Measurements from ENCODE around the gene PGM1. TPM values are rescaled to one million over a fixed set of nuclear protein-coding genes. Genes with fewer than 3 reads are reported as not detected.
A peak's percentile ranks its signal among the peaks of the same experiment; 100 is the strongest.
"Not testable (repeated sequence)": the region's sequence is repeated elsewhere in the genome, so short reads cannot be mapped to it uniquely, and the experiment has no call there.

The PGM1 gene
- total and polyA plus RNA-seq, 4 experiments from 2014 or later, result 18.8 to 48.3 (median 26.6) TPM

GRCh38 chr1:63586326-63586725 lies 6.9 kb upstream of the PGM1 start:
- H3K27ac Mint-ChIP-seq; H3K9me3 ChIP-seq (ENCODE audit: control insufficient read depth in 1 of 2, low read length in 2 of 2); H3K4me1 Mint-ChIP-seq: not testable (repeated sequence)

GRCh38 chr1:63590166-63590560 lies 3.0 kb upstream of the PGM1 start:
- ChIA-PET POLR2A (ENCODE audit: partially characterized antibody) (no interaction called here), CTCF (ENCODE audit: partially characterized antibody) (interaction anchor here (2.7 kb wide), 1 partner anchor 14 kb away, joined by 15 read pairs; no protein-coding TSS in a partner anchor)
- Mint-ChIP-seq H3K27me3 (no peaks in the 10 kb centered on the region), H3K27ac (no peak overlapping the region), H3K4me1 (peaks cover 17 to 31% (median 18%) of the 10 kb centered on the region in 4 donors), H3K4me3 (no peak overlapping the region), H3K9me3 (peaks cover 0 to 5% (median 0%) of the 10 kb centered on the region in 8 donors), H3K36me3 (peaks cover 4 to 9% of the 10 kb centered on the region in 2 donors)
- Histone ChIP-seq H3K36me3 (ENCODE audit: insufficient read depth, low read length) (no peaks in the 10 kb centered on the region), H3K27me3 (ENCODE audit: insufficient read depth, low read length) (no peaks in the 10 kb centered on the region), H3K27ac (ENCODE audit: low read depth, low read length) (no peak overlapping the region), H3K4me1 (ENCODE audit: insufficient read depth, low read length) (peaks cover 10% of the 10 kb centered on the region), H3K9me3 (ENCODE audit: control insufficient read depth in 1 of 2, low read length in 2 of 2) (no peaks in the 10 kb centered on the region), H3K4me3 (ENCODE audit: low read length in 2 of 2) (no peak overlapping the region)
- intact Hi-C loops (cut with micrococcal nuclease), result loop anchor here (5.0 kb wide), 2 partner anchors 273 to 903 kb away; partner anchors contain the start of gene DOCK7
- DNase-seq, result no peak

More at GRCh38 chr1:63586326-63586725, 6.9 kb upstream of the PGM1 start:
- H3K36me3 Mint-ChIP-seq, result peaks cover 6 to 12% of the 10 kb centered on the region in 2 donors
- CTCF ChIA-PET (ENCODE audit: partially characterized antibody); intact Hi-C loops (cut with micrococcal nuclease); DNase-seq; POLR2A ChIA-PET (ENCODE audit: partially characterized antibody); H3K36me3 ChIP-seq (ENCODE audit: insufficient read depth, low read length); H3K9me3 Mint-ChIP-seq; H3K27me3 ChIP-seq (ENCODE audit: insufficient read depth, low read length); H3K4me3 Mint-ChIP-seq; H3K27me3 Mint-ChIP-seq; H3K4me1 ChIP-seq (ENCODE audit: insufficient read depth, low read length); H3K4me3 ChIP-seq (ENCODE audit: low read length in 2 of 2); H3K27ac ChIP-seq (ENCODE audit: low read depth, low read length): not testable (repeated sequence)

- peaks cover 0 to 5% (median 0%) of the 10 kb centered on the region in 8 donors for H3K9me3 Mint-ChIP-seq
- H3K27ac ChIP-seq (ENCODE audit: low read depth, low read length), result peak overlapping the region; percentile 73
- no peaks in the 10 kb centered on the region for H3K27me3 ChIP-seq (ENCODE audit: insufficient read depth, low read length)
- H3K36me3 ChIP-seq (ENCODE audit: insufficient read depth, low read length), result no peaks in the 10 kb centered on the region
- DNase-seq, result no peak
- H3K4me3 ChIP-seq (ENCODE audit: low read length in 2 of 2), result peak overlapping the region; percentile 44 to 94
- peak overlapping the region; percentile 85 to 99 (median 96) for H3K4me3 Mint-ChIP-seq
- ChIA-PET CTCF (ENCODE audit: partially characterized antibody) (interaction anchor here (0.7 to 2.7 kb wide), 4 partner anchors 10 to 17 kb away, joined by 3 to 15 read pairs (median 3); no protein-coding TSS in a partner anchor), POLR2A (ENCODE audit: partially characterized antibody) (interaction anchor here (0.6 to 2.6 kb wide), 12 partner anchors 10 to 1157 kb away, joined by 3 to 14 read pairs (median 4); partner anchors contain the start of genes EFCAB7 and ITGB3BP)
- no peaks in the 10 kb centered on the region for H3K27me3 Mint-ChIP-seq
- H3K4me1 Mint-ChIP-seq, result peaks cover 22 to 36% (median 28%) of the 10 kb centered on the region in 4 donors
- H3K9me3 ChIP-seq (ENCODE audit: control insufficient read depth in 1 of 2, low read length in 2 of 2), result no peaks in the 10 kb centered on the region
- H3K4me1 ChIP-seq (ENCODE audit: insufficient read depth, low read length), result peaks cover 10% of the 10 kb centered on the region
- H3K27ac Mint-ChIP-seq, result peak overlapping the region; percentile 79 to 99 (median 95)
- intact Hi-C loops (cut with micrococcal nuclease), result loop anchor here (1.0 to 5.0 kb wide), 4 partner anchors 69 to 905 kb away; partner anchors contain the start of genes ALG6, DOCK7, EFCAB7 and ITGB3BP
- peaks cover 0 to 12% of the 10 kb centered on the region in 2 donors for H3K36me3 Mint-ChIP-seq
Observed at GRCh38 chr1:63592536-63593302, 492 bp upstream of the PGM1 start.

GRCh38 chr1:63593886-63594605 lies 835 bp downstream of the PGM1 start:
- peaks cover 0 to 5% (median 0%) of the 10 kb centered on the region in 8 donors for H3K9me3 Mint-ChIP-seq
- no peaks in the 10 kb centered on the region for H3K36me3 ChIP-seq (ENCODE audit: insufficient read depth, low read length)
- H3K27ac Mint-ChIP-seq, result peak overlapping the region; percentile 96 to 100 (median 99)
- H3K27me3 Mint-ChIP-seq, result no peaks in the 10 kb centered on the region
- H3K4me3 Mint-ChIP-seq, result peak overlapping the region; percentile 95 to 99 (median 98)
- H3K27ac ChIP-seq (ENCODE audit: low read depth, low read length), result peak overlapping the region; percentile 73
- H3K4me1 ChIP-seq (ENCODE audit: insufficient read depth, low read length), result peaks cover 10% of the 10 kb centered on the region
- no peaks in the 10 kb centered on the region for H3K27me3 ChIP-seq (ENCODE audit: insufficient read depth, low read length)
- peaks cover 0 to 10% of the 10 kb centered on the region in 2 donors for H3K36me3 Mint-ChIP-seq
- no peaks in the 10 kb centered on the region for H3K9me3 ChIP-seq (ENCODE audit: control insufficient read depth in 1 of 2, low read length in 2 of 2)
- peak overlapping the region; percentile 48 to 94 for H3K4me3 ChIP-seq (ENCODE audit: low read length in 2 of 2)
- DNase-seq, result peak; percentile 82 to 90 (median 83)
- peaks cover 20 to 36% (median 27%) of the 10 kb centered on the region in 4 donors for H3K4me1 Mint-ChIP-seq
- ChIA-PET POLR2A (ENCODE audit: partially characterized antibody) (interaction anchor here (0.7 to 2.6 kb wide), 11 partner anchors 10 to 1474 kb away, joined by 3 to 14 read pairs (median 4); partner anchors contain the start of genes EFCAB7, ITGB3BP and JAK1), CTCF (ENCODE audit: partially characterized antibody) (interaction anchor here (0.6 to 1.5 kb wide), 2 partner anchors 18 to 19 kb away, joined by 3 read pairs; no protein-coding TSS in a partner anchor)
- intact Hi-C loops (cut with micrococcal nuclease), result loop anchor here (1.0 to 5.0 kb wide), 9 partner anchors 19 to 1474 kb away; partner anchors contain the start of genes ALG6, DOCK7, EFCAB7 and ITGB3BP

- Mint-ChIP-seq H3K27me3 (no peaks in the 10 kb centered on the region), H3K36me3 (peaks cover 4 to 13% of the 10 kb centered on the region in 2 donors), H3K9me3 (peaks cover 0 to 5% (median 0%) of the 10 kb centered on the region in 8 donors), H3K27ac (peak overlapping the region in 3 of 7 donors; percentile 6 to 68 (median 51)), H3K4me1 (peaks cover 20 to 36% (median 29%) of the 10 kb centered on the region in 4 donors), H3K4me3 (peak overlapping the region in 4 of 8 donors; percentile 51 to 61 (median 56))
- no peaks in the 10 kb centered on the region for H3K27me3 ChIP-seq (ENCODE audit: insufficient read depth, low read length)
- ChIA-PET CTCF (ENCODE audit: partially characterized antibody) (interaction anchor here (0.6 to 1.5 kb wide), 2 partner anchors 18 to 19 kb away, joined by 3 read pairs; no protein-coding TSS in a partner anchor), POLR2A (ENCODE audit: partially characterized antibody) (interaction anchor here (1.2 kb wide), 1 partner anchor 56 kb away, joined by 3 read pairs; no protein-coding TSS in a partner anchor)
- intact Hi-C loops (cut with micrococcal nuclease), result loop anchor here (2.0 kb wide), 1 partner anchor 1159 kb away; the partner anchor contains the start of gene USP1
- H3K36me3 ChIP-seq (ENCODE audit: insufficient read depth, low read length), result no peaks in the 10 kb centered on the region
- H3K4me3 ChIP-seq (ENCODE audit: low read length in 2 of 2), result no peak overlapping the region
- peaks cover 10% of the 10 kb centered on the region for H3K4me1 ChIP-seq (ENCODE audit: insufficient read depth, low read length)
- H3K9me3 ChIP-seq (ENCODE audit: control insufficient read depth in 1 of 2, low read length in 2 of 2), result no peaks in the 10 kb centered on the region
- H3K27ac ChIP-seq (ENCODE audit: low read depth, low read length), result no peak overlapping the region
- DNase-seq, result no peak
Observed at GRCh38 chr1:63595435-63595834, 2.2 kb downstream of the PGM1 start.

GRCh38 chr1:63599799-63600198 lies 6.6 kb downstream of the PGM1 start:
- CTCF ChIA-PET (ENCODE audit: partially characterized antibody), result no interaction called here

More at GRCh38 chr1:63599799-63600198, 6.6 kb downstream of the PGM1 start:
- Mint-ChIP-seq H3K9me3 (no peaks in the 10 kb centered on the region), H3K4me3 (no peak overlapping the region), H3K27me3 (no peaks in the 10 kb centered on the region), H3K36me3 (peaks cover 7 to 8% of the 10 kb centered on the region in 2 donors), H3K27ac (no peak overlapping the region), H3K4me1 (peaks cover 5 to 26% (median 12%) of the 10 kb centered on the region in 4 donors)
- Histone ChIP-seq H3K4me1 (ENCODE audit: insufficient read depth, low read length) (no peaks in the 10 kb centered on the region), H3K27ac (ENCODE audit: low read depth, low read length) (no peak overlapping the region), H3K36me3 (ENCODE audit: insufficient read depth, low read length) (no peaks in the 10 kb centered on the region), H3K4me3 (ENCODE audit: low read length in 2 of 2) (no peak overlapping the region), H3K9me3 (ENCODE audit: control insufficient read depth in 1 of 2, low read length in 2 of 2) (no peaks in the 10 kb centered on the region), H3K27me3 (ENCODE audit: insufficient read depth, low read length) (no peaks in the 10 kb centered on the region)
- intact Hi-C loops (cut with micrococcal nuclease), result no loop called here
- no peak for DNase-seq
- POLR2A ChIA-PET (ENCODE audit: partially characterized antibody), result no interaction called here

All from CD4-positive, alpha-beta memory T cell (primary cell).